Activated CD4-positive, alpha-beta T cell treated with anti-CD3 and anti-CD28 coated beads, Interleukin-2, Interleukin-4, amounts not matched to agents 100 ng/mL and 50 ng/mL, durations not matched to agents 16 hours and 8 hours (primary cell): ENCODE results near the gene DAPK2.
"Not testable (repeated sequence)": the region's sequence is repeated elsewhere in the genome, so short reads cannot be mapped to it uniquely, and the experiment has no call there.

Source experiments
- DNase-seq: peaks from one replicate; pipeline ENCODE4 v3.0.0-alpha.2; 2020; ENCODE audit warnings: low spot score

The DAPK2 gene

GRCh38 chr15:63915209-63915872, 130.9 kb downstream of the DAPK2 start:
- DNase-seq: no peak

GRCh38 chr15:63913786-63914315, 132.4 kb downstream of the DAPK2 start:
- no peak for DNase-seq

GRCh38 chr15:63913336-63913735, 132.9 kb downstream of the DAPK2 start:
- no peak for DNase-seq

- no peak for DNase-seq
These were observed 134.1 kb downstream of the DAPK2 start for GRCh38 chr15:63912061-63912615.

GRCh38 chr15:63911160-63911559, 135.1 kb downstream of the DAPK2 start:
- no peak for DNase-seq

GRCh38 chr15:63909819-63910437, 136.4 kb downstream of the DAPK2 start:
- DNase-seq: no peak

GRCh38 chr15:63908991-63909390, 137.3 kb downstream of the DAPK2 start:
- DNase-seq: no peak

GRCh38 chr15:63908281-63908680, 138.0 kb downstream of the DAPK2 start:
- no peak for DNase-seq

- DNase-seq: no peak
These were observed 138.8 kb downstream of the DAPK2 start for GRCh38 chr15:63907521-63907920.

GRCh38 chr15:63906266-63906584, 140.1 kb downstream of the DAPK2 start:
- DNase-seq: no peak

- no peak for DNase-seq
These were observed 140.6 kb downstream of the DAPK2 start for GRCh38 chr15:63905558-63906265.

- no peak for DNase-seq
These were observed 141.2 kb downstream of the DAPK2 start for GRCh38 chr15:63905131-63905530.

GRCh38 chr15:63904042-63904441, 142.2 kb downstream of the DAPK2 start:
- DNase-seq: no peak

- DNase-seq: no peak
These were observed 143.6 kb downstream of the DAPK2 start for GRCh38 chr15:63902671-63903035.

GRCh38 chr15:63901912-63902670, 144.2 kb downstream of the DAPK2 start:
- DNase-seq: no peak

- DNase-seq: no peak
These were observed 146.0 kb downstream of the DAPK2 start for GRCh38 chr15:63900306-63900705.

- DNase-seq: not testable (repeated sequence)
These were observed 146.7 kb downstream of the DAPK2 start for GRCh38 chr15:63899606-63900005.

- DNase-seq: no peak
These were observed 147.1 kb downstream of the DAPK2 start for GRCh38 chr15:63899193-63899592.

- peak; percentile 62 for DNase-seq
These were observed 149.8 kb downstream of the DAPK2 start for GRCh38 chr15:63896336-63897115.

GRCh38 chr15:63895787-63896218, 150.5 kb downstream of the DAPK2 start:
- no peak for DNase-seq

GRCh38 chr15:63895194-63895593, 151.1 kb downstream of the DAPK2 start:
- DNase-seq: no peak

- no peak for DNase-seq
These were observed 151.7 kb downstream of the DAPK2 start for GRCh38 chr15:63894662-63894949.
